GM18498 (cell line): ENCODE measurements around the gene CEL.
"Not testable (repeated sequence)": the region's sequence is repeated elsewhere in the genome, so short reads cannot be mapped to it uniquely, and the experiment has no call there.

Source experiments
- ATAC-seq: cut with Tn5 transposase; IDR thresholded peaks from one replicate; pipeline ENCODE4 v1.9.1; 2021; ENCODE audit warnings: mild to moderate bottlenecking, moderate library complexity; ENCODE audit not compliant: unreplicated experiment

The CEL gene

GRCh38 chr9:133080786-133081779 lies 19.3 kb downstream of the CEL start:
- ATAC-seq = not testable (repeated sequence)

DNA sequence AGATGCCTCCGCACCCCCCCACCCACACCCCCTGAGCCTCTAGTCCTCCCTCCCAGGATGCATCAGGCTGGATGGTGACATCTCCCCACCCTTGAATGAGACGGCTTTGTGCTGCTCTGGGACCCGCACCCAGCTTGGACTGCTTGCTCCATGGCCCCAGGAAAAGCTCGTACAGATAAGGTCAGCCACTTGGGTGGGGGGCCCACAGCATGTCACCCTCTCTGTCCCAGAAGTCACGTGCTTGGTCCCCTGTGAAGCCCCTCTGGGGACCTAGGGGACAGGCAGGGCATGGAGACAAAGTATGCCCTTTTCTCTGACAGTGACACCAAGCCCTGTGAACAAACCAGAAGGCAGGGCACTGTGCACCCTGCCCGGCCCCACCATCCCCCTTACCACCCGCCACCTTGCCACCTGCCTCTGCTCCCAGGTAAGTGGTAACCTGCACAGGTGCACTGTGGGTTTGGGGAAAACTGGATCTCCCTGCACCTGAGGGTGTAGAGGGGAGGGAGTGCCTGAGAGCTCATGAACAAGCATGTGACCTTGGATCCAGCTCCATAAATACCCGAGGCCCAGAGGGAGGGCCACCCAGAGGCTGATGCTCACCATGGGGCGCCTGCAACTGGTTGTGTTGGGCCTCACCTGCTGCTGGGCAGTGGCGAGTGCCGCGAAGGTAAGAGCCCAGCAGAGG lies 20.3 kb downstream of the CEL start:
- ATAC-seq = not testable (repeated sequence)

DNA sequence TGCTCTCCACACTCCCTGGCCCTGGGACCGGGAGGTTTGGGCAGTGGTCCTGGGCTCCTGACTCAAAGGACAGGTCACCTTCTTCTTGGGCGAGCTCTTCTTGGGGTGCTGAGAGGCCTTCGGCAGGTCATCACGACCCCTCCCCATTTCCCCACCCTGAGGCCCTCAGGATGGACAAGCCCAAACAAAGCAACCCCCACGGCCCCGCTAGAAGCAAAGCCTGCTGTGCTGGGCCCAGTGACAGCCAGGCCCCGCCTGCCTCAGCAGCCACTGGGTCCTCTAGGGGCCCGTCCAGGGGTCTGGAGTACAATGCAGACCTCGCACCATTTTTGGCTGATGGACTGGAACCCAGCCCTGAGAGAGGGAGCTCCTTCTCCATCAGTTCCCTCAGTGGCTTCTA lies 21.9 kb downstream of the CEL start:
- ATAC-seq = not testable (repeated sequence)

DNA sequence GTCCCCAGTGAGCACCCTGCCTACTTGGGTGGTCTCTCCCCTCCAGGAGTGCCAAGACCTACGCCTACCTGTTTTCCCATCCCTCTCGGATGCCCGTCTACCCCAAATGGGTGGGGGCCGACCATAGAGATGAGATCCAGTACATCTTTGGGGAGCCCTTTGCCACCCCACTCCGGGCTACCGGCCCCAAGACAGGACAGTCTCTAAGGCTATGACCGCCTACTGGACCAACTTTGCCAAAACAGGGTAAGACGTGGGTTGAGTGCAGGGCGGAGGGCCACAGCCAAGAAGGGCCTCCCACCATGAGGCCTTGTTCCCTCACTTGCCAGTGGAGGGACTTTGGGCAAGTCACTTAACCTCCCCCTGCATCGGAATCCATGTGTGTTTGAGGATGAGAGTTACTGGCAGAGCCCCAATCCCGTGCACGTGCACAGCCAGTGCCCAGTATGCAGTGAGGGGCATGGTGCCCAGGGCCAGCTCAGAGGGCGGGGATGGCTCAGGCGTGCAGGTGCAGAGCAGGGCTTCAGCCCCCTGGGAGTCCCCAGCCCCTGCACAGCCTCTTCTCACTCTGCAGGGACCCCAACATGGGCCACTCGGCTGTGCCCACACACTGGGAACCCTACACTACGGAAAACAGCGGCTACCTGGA lies 24.6 kb downstream of the CEL start:
- ATAC-seq = not testable (repeated sequence)

DNA sequence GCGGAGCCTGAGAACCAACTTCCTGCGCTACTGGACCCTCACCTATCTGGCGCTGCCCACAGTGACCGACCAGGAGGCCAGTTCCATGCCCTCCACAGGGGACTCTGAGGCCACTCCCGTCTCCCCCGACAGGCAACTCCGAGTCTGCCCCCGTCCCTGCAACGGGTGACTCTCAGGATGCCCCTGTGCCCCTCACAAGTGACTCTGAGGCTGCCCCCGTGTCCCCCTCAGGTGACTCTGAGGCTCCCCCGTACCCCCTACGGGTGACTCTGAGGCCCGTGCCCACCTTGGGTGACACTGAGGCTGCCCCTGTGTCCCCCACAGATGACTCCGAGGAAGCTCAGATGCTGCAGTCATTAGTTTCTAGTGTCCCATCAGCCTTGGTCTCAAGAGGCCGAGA lies 25.1 kb downstream of the CEL start:
- ATAC-seq = no peak

GRCh38 chr9:133087429-133088145 lies 25.8 kb downstream of the CEL start:
- no peak for ATAC-seq

GRCh38 chr9:133088146-133088750 lies 26.5 kb downstream of the CEL start:
- no peak for ATAC-seq

GRCh38 chr9:133088756-133089155 lies 27.0 kb downstream of the CEL start:
- ATAC-seq = no peak

DNA sequence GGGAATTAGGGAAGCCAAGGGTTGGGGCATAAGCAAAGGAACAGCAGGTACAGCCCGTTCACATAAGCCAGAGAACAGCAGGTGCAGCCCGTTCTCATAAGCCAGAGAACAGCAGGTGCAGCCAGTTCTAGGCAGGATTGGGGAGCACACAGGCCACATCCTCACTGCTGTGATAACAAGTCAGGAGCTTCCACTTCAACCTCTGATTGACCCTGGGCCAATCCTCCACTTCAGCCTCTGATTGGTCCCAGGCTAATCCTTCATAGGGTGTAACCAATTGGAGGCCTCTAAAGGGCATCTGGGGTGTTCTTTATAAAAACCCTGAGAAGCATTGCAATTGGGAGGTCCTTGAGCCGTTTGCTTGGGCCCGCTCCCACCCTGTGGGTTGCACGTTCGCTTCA lies 27.5 kb downstream of the CEL start:
- no peak for ATAC-seq

- ATAC-seq = no peak
Measured at GRCh38 chr9:133090187-133090586, 28.4 kb downstream of the CEL start.

DNA sequence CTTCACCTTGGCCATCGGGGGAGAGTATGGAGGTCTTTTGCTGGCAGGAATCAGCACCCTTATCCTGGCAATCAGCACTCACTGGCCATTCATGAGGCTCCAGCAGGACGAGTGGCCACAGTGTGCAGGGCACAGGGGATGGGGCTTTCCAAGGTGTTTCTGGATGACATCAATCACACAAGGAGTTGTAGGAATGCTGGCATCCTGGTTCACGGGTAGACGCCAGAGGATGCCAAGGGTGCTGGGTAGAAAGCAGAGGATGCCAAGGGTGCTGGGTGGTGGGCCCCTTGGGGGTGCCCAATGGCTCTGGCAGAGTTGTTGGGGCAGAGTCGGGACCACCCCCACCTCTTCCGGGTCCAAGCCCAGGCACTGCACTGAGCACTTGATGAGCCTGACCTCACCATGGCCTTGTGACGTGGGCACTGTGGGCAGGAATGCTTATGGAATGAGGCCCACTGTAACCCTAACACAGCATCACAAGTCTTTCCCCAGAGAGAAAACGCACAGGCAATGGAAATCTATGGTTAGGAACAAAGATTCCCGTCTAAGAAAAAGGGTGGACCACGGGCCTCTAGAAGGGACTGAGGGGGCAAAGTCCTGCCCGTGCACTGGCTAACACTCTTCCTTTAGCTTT lies 29.1 kb downstream of the CEL start:
- ATAC-seq = no peak

DNA sequence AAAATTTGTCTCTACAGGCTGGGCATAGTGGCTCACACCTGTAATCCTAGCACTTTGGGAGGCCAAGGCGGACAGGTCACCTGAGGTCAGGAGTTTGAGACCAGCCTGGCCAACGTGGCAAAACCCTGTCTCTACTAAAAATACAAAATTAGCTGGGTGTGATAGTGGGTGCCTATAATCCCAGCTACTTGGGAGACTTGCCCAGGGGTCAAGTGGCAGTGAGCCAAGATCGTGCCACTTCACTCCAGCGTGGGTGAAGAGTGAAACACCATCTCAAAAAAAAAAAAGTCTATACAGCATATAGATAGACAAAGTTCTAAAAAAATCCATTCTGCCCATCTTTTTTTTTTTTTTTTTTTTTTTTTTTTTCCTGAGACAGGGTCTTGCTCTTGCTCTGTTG lies 32.6 kb downstream of the CEL start:
- ATAC-seq = not testable (repeated sequence)

DNA sequence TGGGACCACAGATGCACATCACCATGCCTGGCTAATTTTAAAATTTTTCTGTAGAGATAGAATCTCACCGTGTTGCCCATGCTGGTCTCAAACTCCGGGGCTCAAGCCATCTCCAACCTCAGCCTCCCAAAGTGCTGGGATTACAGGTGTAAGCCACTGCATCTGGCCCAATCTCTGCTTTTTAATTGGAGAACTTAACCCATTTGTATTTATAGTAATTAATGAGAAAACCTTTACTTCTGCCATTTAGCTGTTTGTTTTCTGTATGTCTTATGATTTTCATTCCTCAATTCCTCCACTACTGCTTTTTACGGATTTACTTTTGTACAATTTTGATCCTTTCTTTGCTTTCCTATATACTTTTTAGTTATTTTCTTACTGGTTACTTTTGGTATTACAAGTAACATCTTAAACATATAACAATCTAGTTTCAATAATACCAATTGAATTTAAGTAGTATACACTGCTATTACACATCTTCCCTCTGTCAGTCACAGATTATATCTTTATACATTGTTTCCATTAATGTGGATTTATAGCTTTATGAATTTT lies 33.1 kb downstream of the CEL start:
- no peak for ATAC-seq

DNA sequence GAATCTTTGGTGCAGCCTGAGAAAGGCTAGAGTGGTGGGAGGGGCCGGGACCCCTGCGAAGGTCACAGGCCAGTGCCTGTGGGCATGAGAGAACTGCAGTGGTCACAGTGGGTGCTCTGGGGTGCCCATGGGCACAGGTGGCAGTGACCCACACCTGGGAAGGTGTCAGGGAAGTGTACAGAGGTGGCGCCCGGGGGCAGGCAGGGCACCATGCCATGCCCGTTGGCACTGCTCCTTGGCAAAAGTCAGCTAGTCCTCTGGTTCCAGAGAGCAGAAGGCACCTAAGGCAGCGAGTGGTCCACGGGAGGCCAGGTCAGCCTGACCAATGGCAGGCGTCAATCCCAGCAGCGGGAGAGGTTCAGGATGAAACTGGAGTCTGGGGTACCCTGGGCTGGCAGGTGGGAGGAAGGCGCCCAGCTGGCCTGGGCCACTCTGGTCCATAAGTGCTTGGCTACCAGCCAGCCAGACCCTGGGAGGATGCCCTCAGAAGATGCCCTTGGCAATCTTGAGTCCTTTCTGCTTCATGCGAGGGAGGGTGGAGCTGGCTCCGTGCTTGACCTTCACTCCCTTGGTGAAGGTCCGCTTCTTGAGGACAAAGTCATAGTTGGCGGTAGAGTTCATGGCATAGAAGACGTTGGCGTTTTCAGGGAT lies 36.4 kb downstream of the CEL start:
- no peak for ATAC-seq

- no peak for ATAC-seq
Measured at GRCh38 chr9:133098871-133099270, 37.1 kb downstream of the CEL start.

DNA sequence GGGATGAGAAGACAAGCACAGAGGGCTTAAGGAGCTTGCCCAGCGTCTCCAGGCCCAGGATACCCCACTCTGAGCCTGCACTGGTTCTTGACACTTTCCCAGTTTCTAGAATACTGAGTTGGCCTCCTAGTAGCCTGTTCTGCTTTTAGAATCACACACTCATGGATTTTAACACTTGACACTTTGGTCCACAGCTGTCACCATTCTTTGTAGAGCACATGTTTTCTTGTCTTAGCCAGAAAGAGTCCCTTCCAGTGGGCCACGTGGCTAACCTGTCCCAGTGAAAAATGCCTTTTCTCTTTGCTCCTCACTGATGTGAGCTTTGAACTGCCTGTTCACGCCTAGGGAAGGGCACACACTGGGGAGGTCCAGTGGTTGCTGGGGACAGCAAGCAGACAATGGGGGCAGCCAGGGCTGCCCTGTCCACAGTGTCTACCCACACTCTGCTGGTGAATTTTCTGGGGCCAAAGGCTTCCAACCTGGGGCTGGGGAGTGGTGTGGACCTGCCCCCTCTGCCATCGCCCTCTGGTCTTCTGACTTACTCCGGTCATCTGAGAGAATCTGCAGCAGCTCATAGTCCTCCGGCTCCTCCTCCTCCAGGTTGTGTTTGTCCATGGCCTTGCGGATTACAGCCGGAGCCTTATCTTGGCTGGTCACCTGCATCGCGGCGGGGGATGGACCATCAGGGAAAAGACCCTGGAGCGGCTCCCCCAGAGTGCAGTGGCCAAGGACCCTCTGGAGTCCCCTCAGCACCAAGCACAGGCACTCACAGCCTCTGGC lies 38.1 kb downstream of the CEL start:
- no peak for ATAC-seq

DNA sequence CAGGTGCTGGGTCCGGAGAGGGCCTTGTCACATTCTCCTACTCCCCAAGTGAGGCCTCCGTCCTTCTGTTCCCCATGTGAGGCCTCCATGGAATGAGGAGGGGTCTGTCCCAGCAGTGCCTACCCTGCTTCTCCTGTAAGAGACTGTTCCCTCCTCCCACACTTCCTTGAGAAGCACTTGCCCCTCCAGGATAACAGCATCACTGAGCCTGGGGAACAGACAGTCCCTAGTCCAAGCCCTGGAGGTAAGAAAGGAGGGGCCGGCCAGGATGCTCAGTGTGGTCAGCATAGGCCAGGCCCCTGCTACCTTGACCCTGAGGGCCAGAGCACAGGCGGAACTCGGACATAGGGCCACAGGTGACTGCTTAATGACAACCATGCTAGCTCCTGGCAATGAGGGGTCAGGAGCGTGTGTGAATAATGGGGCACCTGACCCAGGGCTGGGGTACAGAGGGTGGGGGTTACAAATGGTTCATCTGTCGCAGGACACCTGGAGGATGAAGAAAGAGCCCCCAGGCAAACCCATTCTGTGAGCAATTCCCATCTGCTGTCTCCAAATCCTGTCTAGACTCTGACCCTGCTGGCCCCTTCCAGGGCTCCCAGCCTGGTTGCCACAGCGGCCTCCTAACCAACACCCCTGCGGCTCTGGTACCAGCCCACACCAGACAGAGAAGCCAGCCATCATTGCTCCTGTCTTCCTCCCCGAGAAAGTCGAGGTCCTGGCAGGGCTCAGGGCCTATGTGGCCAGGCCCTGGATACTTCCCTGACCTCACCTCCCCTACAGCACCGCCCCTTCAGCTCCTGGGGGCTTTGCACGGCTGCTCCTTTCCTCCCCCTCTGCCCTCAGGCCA lies 39.0 kb downstream of the CEL start:
- ATAC-seq = no peak
